Motor neuron (in vitro differentiated cells): ENCODE results near the gene SLC22A7. TPM values are rescaled to one million over a fixed set of nuclear protein-coding genes. Genes with fewer than 3 reads are reported as not detected.

Experiments
- ATAC-seq, 8 experiments: fragments of 200-7000 bp; cut with Tn5 transposase; replicated peaks in 6 of 8; 2 replicates each; pipeline ENCODE4 v1.8.0; 2021; ENCODE audit warnings: mild to moderate bottlenecking in 8 of 8, moderate library complexity in 8 of 8
- H3K27ac ChIP-seq, 2 donors: fragments of 250-450 bp; sonication (Bioruptor Pico); 2 replicates each; pipeline ENCODE4 v1.9.0; 2021; ENCODE audit warnings: antibody characterized with exemption in 2 of 2, mild to moderate bottlenecking in 2 of 2, moderate library complexity in 1 of 2
- H3K4me1 ChIP-seq, 2 donors: fragments of 250-450 bp; sonication (Bioruptor Pico); replicated peaks in 1 of 2; 2 replicates each; pipeline ENCODE4 v1.6.1; 2021; ENCODE audit warnings: antibody characterized with exemption in 2 of 2, mild to moderate bottlenecking in 2 of 2, moderate library complexity in 1 of 2
- H3K4me3 ChIP-seq, 5 donors: fragments of 250-450 bp; sonication (Bioruptor Pico); 2 replicates each; pipeline ENCODE4 v1.9.0; 2021; ENCODE audit warnings: antibody characterized with exemption in 5 of 5, mild to moderate bottlenecking in 5 of 5, moderate library complexity in 4 of 5
- WGBS, 10 experiments: fragments of 450-650 bp; shearing (Covaris generic); methylation state at CpG; one replicate each; pipeline ENCODE4 v1.0.0; 2022; 5-methylcytosine and 5-hydroxymethylcytosine counted together
- in situ Hi-C, 9 experiments: fragments of 400-800 bp; cut with MboI; loops; one replicate each; pipeline ENCODE4 v1.15.0; 2021; ENCODE audit warnings: low sequenced_read_pairs in 9 of 9, low pct_unique_long_range_greater_than_20kb in 2 of 9; ENCODE audit not compliant: unreplicated experiment in 9 of 9
- total RNA-seq, 8 experiments: library from RNA; unstranded; fragments of 300-600 nt; gene quantifications; 2 replicates each; pipeline versions ENCODE4 v1.2.3 to v1.2.4, GENCODE V29; 2022

The SLC22A7 gene
- total RNA-seq, 8 experiments from 2014 or later, result 0.23 to 0.78 (median 0.63) TPM; not detected in 3

- H3K4me1 ChIP-seq, result no peaks in the 10 kb centered on the region
- 69 to 100% (median 83%) methylated on average over 1 to 3 of the region's 7 CpGs; no CpG with 5 or more reads in 3 of the 10 experiments for WGBS, 10 experiments
- ATAC-seq, result peak in 2 of 8 experiments; percentile 2 to 12
These were observed 10.1 kb upstream of the SLC22A7 start for GRCh38 chr6:43287717-43288679.

GRCh38 chr6:43290339-43290904, 7.6 kb upstream of the SLC22A7 start:
- WGBS, 10 experiments, result 20 to 76% (median 50%) methylated on average over 1 to 2 of the region's 3 CpGs; no CpG with 5 or more reads in 5 of the 10 experiments
- H3K4me3 ChIP-seq, result no peak overlapping the region
- in situ Hi-C loops, result no loop called here
- ATAC-seq, result no peak
- no peak overlapping the region for H3K27ac ChIP-seq
- H3K4me1 ChIP-seq, result no peaks in the 10 kb centered on the region

More at GRCh38 chr6:43287717-43288679, 10.1 kb upstream of the SLC22A7 start:
- Histone ChIP-seq H3K27ac (no peak overlapping the region), H3K4me3 (no peak overlapping the region)
- in situ Hi-C loops, result no loop called here

- ATAC-seq, result peak in 2 of 8 experiments; percentile 22 to 85
- H3K27ac ChIP-seq, result no peak overlapping the region
- H3K4me3 ChIP-seq, result no peak overlapping the region
- 59 to 100% (median 72%) methylated on average over 1 to 5 of the region's 6 CpGs; no CpG with 5 or more reads in 1 of the 10 experiments for WGBS, 10 experiments
- H3K4me1 ChIP-seq, result no peaks in the 10 kb centered on the region
- in situ Hi-C loops, result no loop called here
These were observed 7.1 kb upstream of the SLC22A7 start for GRCh38 chr6:43290905-43291355.

GRCh38 chr6:43291708-43292107, 6.4 kb upstream of the SLC22A7 start:
- in situ Hi-C loops, result no loop called here
- peaks cover 0 to 2% of the 10 kb centered on the region in 2 donors for H3K4me1 ChIP-seq
- ATAC-seq, result no peak
- no peak overlapping the region for H3K4me3 ChIP-seq
- WGBS, 10 experiments, result 8 to 100% (median 71%) methylated on average over 1 to 2 of the region's 2 CpGs; no CpG with 5 or more reads in 1 of the 10 experiments
- no peak overlapping the region for H3K27ac ChIP-seq

GRCh38 chr6:43292341-43292740, 5.7 kb upstream of the SLC22A7 start:
- ATAC-seq, result no peak
- Histone ChIP-seq H3K4me3 (no peak overlapping the region), H3K27ac (no peak overlapping the region), H3K4me1 (peaks cover 2 to 8% of the 10 kb centered on the region in 2 donors)
- in situ Hi-C loops, result no loop called here
- WGBS, 10 experiments, result 77 to 100% (median 89%) methylated on average over 1 to 5 of the region's 6 CpGs; no CpG with 5 or more reads in 2 of the 10 experiments

GRCh38 chr6:43292763-43293318, 5.2 kb upstream of the SLC22A7 start:
- no peak for ATAC-seq
- Histone ChIP-seq H3K4me1 (peaks cover 3 to 13% of the 10 kb centered on the region in 2 donors), H3K4me3 (no peak overlapping the region), H3K27ac (no peak overlapping the region)
- in situ Hi-C loops, result no loop called here
- 0 to 82% (median 56%) methylated on average over 1 to 4 of the region's 5 CpGs; no CpG with 5 or more reads in 4 of the 10 experiments for WGBS, 10 experiments

GRCh38 chr6:43293698-43294097, 4.4 kb upstream of the SLC22A7 start:
- H3K4me3 ChIP-seq, result no peak overlapping the region
- H3K4me1 ChIP-seq, result peaks cover 3 to 15% of the 10 kb centered on the region in 2 donors
- no peak for ATAC-seq
- in situ Hi-C loops, result no loop called here
- 80 to 100% (median 90%) methylated on average over 1 to 2 of the region's 3 CpGs; no CpG with 5 or more reads in 5 of the 10 experiments for WGBS, 10 experiments
- no peak overlapping the region for H3K27ac ChIP-seq

GRCh38 chr6:43294536-43294935, 3.5 kb upstream of the SLC22A7 start:
- Histone ChIP-seq H3K27ac (no peak overlapping the region), H3K4me3 (no peak overlapping the region), H3K4me1 (peaks cover 3 to 15% of the 10 kb centered on the region in 2 donors)
- in situ Hi-C loops, result no loop called here
- WGBS, 10 experiments, result 0 to 100% (median 57%) methylated on average over 1 to 3 of the region's 3 CpGs; no CpG with 5 or more reads in 1 of the 10 experiments
- ATAC-seq, result no peak

- no peak for ATAC-seq
- no peak overlapping the region for H3K27ac ChIP-seq
- WGBS, 10 experiments, result 0 to 40% (median 27%) methylated on average over 1 to 3 of the region's 3 CpGs; no CpG with 5 or more reads in 7 of the 10 experiments
- in situ Hi-C loops, result no loop called here
- peaks cover 3 to 15% of the 10 kb centered on the region in 2 donors for H3K4me1 ChIP-seq
- no peak overlapping the region for H3K4me3 ChIP-seq
These were observed 2.6 kb upstream of the SLC22A7 start for GRCh38 chr6:43295456-43295855.

GRCh38 chr6:43296780-43297497, 1.1 kb upstream of the SLC22A7 start:
- ATAC-seq, result peak in 5 of 8 experiments; percentile 88 to 94 (median 92)
- peaks cover 3 to 15% of the 10 kb centered on the region in 2 donors for H3K4me1 ChIP-seq
- WGBS, 10 experiments, result 60 to 94% (median 66%) methylated on average over 1 to 4 of the region's 5 CpGs; no CpG with 5 or more reads in 7 of the 10 experiments
- H3K4me3 ChIP-seq, result no peak overlapping the region
- in situ Hi-C loops, result no loop called here
- peak overlapping the region in 1 of 2 donors; percentile 67 for H3K27ac ChIP-seq

- in situ Hi-C loops, result no loop called here
These were observed 691 bp downstream of the SLC22A7 start for GRCh38 chr6:43298565-43299337.

More at GRCh38 chr6:43298565-43299337, 691 bp downstream of the SLC22A7 start:
- ATAC-seq, result no peak
- H3K27ac ChIP-seq, result no peak overlapping the region
- peaks cover 3 to 15% of the 10 kb centered on the region in 2 donors for H3K4me1 ChIP-seq
- H3K4me3 ChIP-seq, result no peak overlapping the region
- 0 to 88% (median 41%) methylated on average over 1 to 7 of the region's 12 CpGs; no CpG with 5 or more reads in 1 of the 10 experiments for WGBS, 10 experiments
